HCT116 (cell line): ENCODE results near the gene SLFN12L. TPM values are rescaled to one million over a fixed set of nuclear protein-coding genes. Genes with fewer than 3 reads are reported as not detected.
"Not testable (repeated sequence)": the region's sequence is repeated elsewhere in the genome, so short reads cannot be mapped to it uniquely, and the experiment has no call there.

Experiments
- ATAC-seq: fragments of 200-7000 bp; cut with Tn5 transposase; 2 replicates; pipeline ENCODE4 v1.9.1; 2020; ENCODE audit warnings: mild to moderate bottlenecking, moderate library complexity
- BruUV-seq: library from RNA; stranded (reverse); fragments of 400-500 nt; replicated peaks from 2 replicates; lab custom pipeline; 2021; lab: Mats Ljungman, UMichigan
- CTCF ChIA-PET: fragments of 300-600 bp; sonication (Branson Sonifier 250); formaldehyde crosslinking; loops from one replicate; lab custom pipeline; 2021; ENCODE audit warnings: antibody characterized with exemption; lab: Charles Lee
- POLR2A ChIA-PET: fragments of 300-600, 350-600 bp; sonication (Branson Sonifier 250); formaldehyde crosslinking; loops from one replicate; lab custom pipeline; 2021; ENCODE audit warnings: antibody characterized with exemption; lab: Charles Lee
- RAD21 ChIA-PET, 2 experiments: fragments of 300-600 bp; sonication (Branson Sonifier 250); formaldehyde crosslinking; loops; one replicate each; lab custom pipeline; 2023; ENCODE audit warnings: low total read pairs in 2 of 2; ENCODE audit not compliant: uncharacterized antibody in 2 of 2, unreplicated experiment in 2 of 2, low non-redundant PET in 1 of 2; lab: Charles Lee
- DNase-seq: peaks from one replicate; pipeline ENCODE4 v3.0.0-alpha.2; 2010; ENCODE audit warnings: low read depth, low spot score
- H2AFZ ChIP-seq: fragments of 200-600 bp; shearing (Covaris generic), sonication (generic); 2 replicates; pipeline ENCODE4 v1.6.1; 2017; ENCODE audit warnings: low read depth, mixed run types, mixed read lengths, antibody characterized with exemption, low read length; ENCODE audit not compliant: poor library complexity, severe bottlenecking
- H3K27ac ChIP-seq: 2 replicates; pipeline ENCODE4 v1.5.1; 2012; ENCODE audit warnings: low read depth, low read length
- H3K27me3 ChIP-seq: fragments of 200-600 bp; sonication (generic); 2 replicates; pipeline ENCODE4 v1.6.1; 2016; ENCODE audit warnings: mixed run types, low read length, mixed read lengths; ENCODE audit not compliant: insufficient read depth
- H3K36me3 ChIP-seq, 2 experiments: fragments of 200-500 bp in 1 of 2; fragments of 200-600 bp in 1 of 2; sonication (Bioruptor generic) in 1 of 2; sonication (generic) in 1 of 2; 2 replicates each; pipeline versions ENCODE4 v1.5.1 to v1.6.1; 2014 to 2016; ENCODE audit warnings: low read length in 2 of 2, inconsistent platforms in 1 of 2, mixed read lengths in 1 of 2, mixed run types in 1 of 2; ENCODE audit not compliant: insufficient read depth in 2 of 2, control insufficient read depth in 1 of 2
- H3K4me1 ChIP-seq, 2 experiments: fragments of 200-600 bp in 1 of 2; sonication (generic) in 1 of 2; 2 replicates each; pipeline versions ENCODE4 v1.5.1 to v1.6.1; 2012 to 2017; ENCODE audit warnings: low read length in 2 of 2, inconsistent platforms in 1 of 2, mild to moderate bottlenecking in 1 of 2, mixed read lengths in 1 of 2, mixed run types in 1 of 2, moderate library complexity in 1 of 2; ENCODE audit not compliant: insufficient read depth in 2 of 2, control insufficient read depth in 1 of 2
- H3K4me2 ChIP-seq: fragments of 200-600 bp; sonication (generic); 2 replicates; pipeline ENCODE4 v1.6.1; 2017; ENCODE audit warnings: mixed run types, low read length, mixed read lengths
- H3K4me3 ChIP-seq, 2 experiments: fragments of 200-600 bp in 1 of 2; sonication (generic) in 1 of 2; replicated peaks in 1 of 2; 2 replicates each; pipeline ENCODE4 v1.5.1; 2011 to 2016; ENCODE audit warnings: low read length in 2 of 2, control low read depth in 1 of 2, low read depth in 1 of 2, mild to moderate bottlenecking in 1 of 2, mixed read lengths in 1 of 2, mixed run types in 1 of 2
- H3K79me2 ChIP-seq: fragments of 200-600 bp; sonication (generic); 2 replicates; pipeline ENCODE4 v1.6.1; 2017; ENCODE audit warnings: mild to moderate bottlenecking, mixed run types, low read length, moderate library complexity, mixed read lengths; ENCODE audit not compliant: insufficient read depth
- H3K9ac ChIP-seq: fragments of 200-600 bp; sonication (generic); 2 replicates; pipeline ENCODE4 v1.6.1; 2016; ENCODE audit warnings: low read length, mixed read lengths
- H3K9me2 ChIP-seq: fragments of 200-600 bp; sonication (generic), shearing (Covaris generic); 2 replicates; pipeline ENCODE4 v1.6.1; 2017; ENCODE audit warnings: mixed run types, mild to moderate bottlenecking, moderate library complexity; ENCODE audit not compliant: insufficient read depth
- H3K9me3 ChIP-seq, 2 experiments: fragments of 200-500 bp in 1 of 2; fragments of 200-600 bp in 1 of 2; sonication (Bioruptor generic) in 1 of 2; sonication (generic) in 1 of 2; 2 replicates each; pipeline ENCODE4 v1.6.1; 2014 to 2017; ENCODE audit warnings: low read length in 2 of 2, mixed read lengths in 2 of 2, inconsistent platforms in 1 of 2, low read depth in 1 of 2, mild to moderate bottlenecking in 1 of 2, mixed run types in 1 of 2, moderate library complexity in 1 of 2; ENCODE audit not compliant: control insufficient read depth in 1 of 2, insufficient read depth in 1 of 2
- H4K20me1 ChIP-seq: fragments of 200-600 bp; sonication (generic), shearing (Covaris generic); 2 replicates; pipeline ENCODE4 v1.6.1; 2017; ENCODE audit warnings: mixed run types, mild to moderate bottlenecking, moderate library complexity; ENCODE audit not compliant: insufficient read depth
- ATF3 ChIP-seq: IDR thresholded peaks from 2 replicates; pipeline ENCODE4 v1.6.1; 2012
- CBX3 ChIP-seq: IDR thresholded peaks from 2 replicates; pipeline ENCODE4 v1.6.1; 2012; ENCODE audit warnings: low read depth
- EZH2 ChIP-seq: fragments of 200-600 bp; sonication (generic); IDR thresholded peaks from 2 replicates; pipeline ENCODE4 v1.6.1; 2017; ENCODE audit warnings: antibody characterized with exemption, mixed run types
- EZH2phosphoT487 ChIP-seq: fragments of 200-600 bp; IDR thresholded peaks from 2 replicates; pipeline ENCODE4 v1.6.1; 2018; ENCODE audit warnings: antibody characterized with exemption, borderline replicate concordance
- FOSL1 ChIP-seq: IDR thresholded peaks from 2 replicates; pipeline ENCODE4 v1.6.1; 2012; ENCODE audit warnings: low read depth
- JUND ChIP-seq: IDR thresholded peaks from 2 replicates; pipeline ENCODE4 v1.6.1; 2012
- MAX ChIP-seq: IDR thresholded peaks from 2 replicates; pipeline ENCODE4 v1.6.1; 2012
- POLR2A ChIP-seq: IDR thresholded peaks from 2 replicates; pipeline ENCODE4 v1.7.0; 2011; ENCODE audit warnings: borderline replicate concordance; ENCODE audit not compliant: insufficient read depth, insufficient read length; ENCODE audit errors: extremely low read depth
- POLR2AphosphoS5 ChIP-seq: IDR thresholded peaks from 2 replicates; pipeline ENCODE4 v1.6.1; 2011; ENCODE audit warnings: mild to moderate bottlenecking, low read depth, low read length, moderate library complexity
- RAD21 ChIP-seq: IDR thresholded peaks from 2 replicates; pipeline ENCODE4 v1.6.1; 2012; ENCODE audit warnings: low read depth, mild to moderate bottlenecking
- REST ChIP-seq: IDR thresholded peaks from 2 replicates; pipeline ENCODE4 v1.6.1; 2012; ENCODE audit warnings: low read depth
- SIN3A ChIP-seq: IDR thresholded peaks from 2 replicates; pipeline ENCODE4 v1.6.1; 2012; ENCODE audit warnings: low read depth
- SRF ChIP-seq: IDR thresholded peaks from 2 replicates; pipeline ENCODE4 v1.6.1; 2012; ENCODE audit warnings: low read depth
- ZBTB33 ChIP-seq: IDR thresholded peaks from 2 replicates; pipeline ENCODE4 v1.6.1; 2011; ENCODE audit warnings: mild to moderate bottlenecking, low read length, moderate library complexity; ENCODE audit not compliant: insufficient replicate concordance; ENCODE audit errors: extremely low read depth
- ZFX ChIP-seq: fragments of 450-650 bp; IDR thresholded peaks from 2 replicates; pipeline ENCODE4 v1.6.1; 2017
- intact Hi-C: fragments of 100-400 bp; cut with micrococcal nuclease; formaldehyde crosslinking; loops from 2 replicates; pipeline ENCODE4 v1.10.0; 2022
- total RNA-seq: library from RNA; stranded (reverse); gene quantifications from one replicate; pipeline ENCODE4 v1.2.1, GENCODE V29; 2021; ENCODE audit not compliant: unreplicated experiment

Gene SLFN12L
- total RNA-seq, 1 experiment from 2014 or later, result 0.17 TPM

- TF ChIP-seq REST (no peak), SIN3A (no peak)
These were observed 7.6 kb downstream of the SLFN12L start (continued) for GRCh38 chr17:35529866-35530265.

- H3K9me3 ChIP-seq, H3K4me1 ChIP-seq, DNase-seq, H3K27ac ChIP-seq, H2AFZ ChIP-seq, H4K20me1 ChIP-seq, H3K9me2 ChIP-seq, H3K4me2 ChIP-seq, H3K4me3 ChIP-seq, BruUV-seq, POLR2A ChIA-PET, intact Hi-C loops, H3K36me3 ChIP-seq, H3K27me3 ChIP-seq, RAD21 ChIA-PET, CTCF ChIA-PET, H3K9ac ChIP-seq, ATAC-seq, H3K79me2 ChIP-seq: not testable (repeated sequence)
These were observed 8.2 kb downstream of the SLFN12L start for GRCh38 chr17:35529326-35529725.

- Histone ChIP-seq H3K27me3 (peaks cover 24% of the 10 kb centered on the region), H3K27ac (no peak overlapping the region), H3K9ac (no peak overlapping the region), H3K36me3 (no peaks in the 10 kb centered on the region), H3K79me2 (no peaks in the 10 kb centered on the region), H4K20me1 (no peaks in the 10 kb centered on the region), H3K9me3 (no peaks in the 10 kb centered on the region), H3K4me1 (no peaks in the 10 kb centered on the region; a peak in 1 of 4 replicates), H3K9me2 (no peaks in the 10 kb centered on the region), H3K4me3 (no peak overlapping the region), H2AFZ (no peak overlapping the region), H3K4me2 (no peak overlapping the region)
- ChIA-PET RAD21 (no interaction called here), CTCF (no interaction called here), POLR2A (no interaction called here)
- no peak for ATAC-seq
- BruUV-seq, result no TSS peak
- no peak for DNase-seq
- intact Hi-C loops, result no loop called here
- no peak for TF ChIP-seq FOSL1
- no peak for TF ChIP-seq ZFX
- TF ChIP-seq ZBTB33, result no peak
- TF ChIP-seq SIN3A, result no peak
- TF ChIP-seq CBX3, result no peak
- TF ChIP-seq EZH2, result no peak
- no peak for TF ChIP-seq JUND
- no peak for TF ChIP-seq RAD21
- TF ChIP-seq POLR2A, result no peak
- no peak for TF ChIP-seq EZH2phosphoT487
- TF ChIP-seq ATF3, result no peak
- TF ChIP-seq SRF, result no peak
- TF ChIP-seq POLR2AphosphoS5, result no peak
- TF ChIP-seq MAX, result no peak
These were observed 14.2 kb downstream of the SLFN12L start for GRCh38 chr17:35523296-35523695.
